ENCODE results near the gene CBFB. TPM values are rescaled to one million over a fixed set of nuclear protein-coding genes. Genes with fewer than 3 reads are reported as not detected.

Gene CBFB
- total and polyA plus RNA-seq, 5 donors = 15.7 to 39.3 (median 26.5) TPM

DNA sequence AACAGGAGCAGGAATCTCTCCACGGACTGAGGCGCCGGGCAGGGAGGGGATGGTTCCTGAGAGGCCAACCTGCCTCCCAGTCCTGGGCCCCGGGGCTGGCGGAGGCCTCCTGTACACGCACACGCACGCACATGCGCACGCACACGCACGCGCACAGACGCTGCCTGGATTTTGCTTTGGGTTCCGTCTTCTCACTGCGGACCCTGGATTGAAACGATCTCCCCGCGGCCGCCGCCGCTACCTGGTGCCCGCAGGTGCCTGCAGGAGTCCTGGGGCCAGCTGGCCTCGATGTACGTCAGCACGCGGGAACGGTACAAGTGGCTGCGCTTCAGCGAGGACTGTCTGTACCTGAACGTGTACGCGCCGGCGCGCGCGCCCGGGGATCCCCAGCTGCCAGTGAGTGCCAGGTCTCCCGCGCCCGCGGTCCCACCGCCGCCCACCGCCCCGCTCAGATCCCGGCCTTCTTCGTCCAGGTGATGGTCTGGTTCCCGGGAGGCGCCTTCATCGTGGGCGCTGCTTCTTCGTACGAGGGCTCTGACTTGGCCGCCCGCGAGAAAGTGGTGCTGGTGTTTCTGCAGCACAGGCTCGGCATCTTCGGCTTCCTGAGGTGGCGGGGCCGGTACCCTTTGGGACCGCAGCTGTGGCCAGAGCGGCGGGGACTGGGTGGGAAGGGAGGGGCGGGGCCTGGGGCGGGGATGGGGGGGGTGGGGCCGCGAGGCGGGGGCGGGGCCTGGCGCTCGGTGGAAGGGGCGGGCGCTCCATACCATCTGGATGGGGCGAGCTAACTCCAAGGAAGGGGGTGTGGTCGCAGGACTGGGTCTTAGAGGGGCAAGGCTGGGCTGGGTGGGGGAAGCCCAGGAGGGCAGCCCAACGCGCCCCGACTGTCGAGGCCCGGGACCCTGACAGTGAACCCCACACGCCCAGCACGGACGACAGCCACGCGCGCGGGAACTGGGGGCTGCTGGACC is 28.3 kb upstream of the CBFB start:
- ATAC-seq (peak; percentile 53 to 69), DNase-seq (peak; percentile 51 to 81 (median 79))
- 5% methylated on average over 89 of the region's 89 CpGs for WGBS
- Histone ChIP-seq H3K4me1 (ENCODE audit: control insufficient read depth, insufficient read depth, low read length) (peaks cover 2% of the 10 kb centered on the region), H3K27ac (ENCODE audit: low read length) (no peak overlapping the region), H3K27me3 (ENCODE audit: control insufficient read depth, insufficient read depth) (no peaks in the 10 kb centered on the region), H3K4me3 (ENCODE audit: low read length) (peak overlapping the region; percentile 51), H3K9me3 (ENCODE audit: control insufficient read depth, low read length) (no peaks in the 10 kb centered on the region)
- intact Hi-C loops (cut with DNase I) = loop anchor here in 1 of 4 donors (10.0 kb wide), 1 partner anchor 414 kb away; the partner anchor contains the start of gene ZDHHC1

- DNase-seq (no peak), ATAC-seq (no peak)
- H3K4me1 ChIP-seq (ENCODE audit: control insufficient read depth, insufficient read depth, low read length) = peaks cover 2% of the 10 kb centered on the region
- intact Hi-C loops (cut with DNase I) = loop anchor here in 1 of 4 donors (10.0 kb wide), 1 partner anchor 413 kb away; the partner anchor contains the start of gene ZDHHC1
- H3K4me3 ChIP-seq (ENCODE audit: low read length) = no peak overlapping the region
- H3K27me3 ChIP-seq (ENCODE audit: control insufficient read depth, insufficient read depth) = no peaks in the 10 kb centered on the region
- H3K27ac ChIP-seq (ENCODE audit: low read length) = no peak overlapping the region
- WGBS = 86% methylated on average over 3 of the region's 3 CpGs
- H3K9me3 ChIP-seq (ENCODE audit: control insufficient read depth, low read length) = no peaks in the 10 kb centered on the region
Measured at GRCh38 chr16:67001726-67002125, 27.2 kb upstream of the CBFB start.

GRCh38 chr16:67006930-67007658 is 21.9 kb upstream of the CBFB start:
- Histone ChIP-seq H3K4me1 (ENCODE audit: control insufficient read depth, insufficient read depth, low read length) (no peaks in the 10 kb centered on the region), H3K9me3 (ENCODE audit: control insufficient read depth, low read length) (no peaks in the 10 kb centered on the region), H3K27me3 (ENCODE audit: control insufficient read depth, insufficient read depth) (no peaks in the 10 kb centered on the region), H3K27ac (ENCODE audit: low read length) (no peak overlapping the region), H3K4me3 (ENCODE audit: low read length) (no peak overlapping the region)
- no peak for ATAC-seq
- DNase-seq = no peak
- intact Hi-C loops (cut with DNase I) = loop anchor here in 1 of 4 donors (10.0 kb wide), 1 partner anchor 408 kb away; the partner anchor contains the start of gene ZDHHC1
- 86% methylated on average over 12 of the region's 12 CpGs for WGBS

GRCh38 chr16:67009158-67009557 is 19.8 kb upstream of the CBFB start:
- no peaks in the 10 kb centered on the region for H3K9me3 ChIP-seq (ENCODE audit: control insufficient read depth, low read length)
- no peak for ATAC-seq
- WGBS = 69% methylated on average over 1 of the region's 1 CpG
- no peak for DNase-seq
- no peaks in the 10 kb centered on the region for H3K4me1 ChIP-seq (ENCODE audit: control insufficient read depth, insufficient read depth, low read length)
- no peak overlapping the region for H3K4me3 ChIP-seq (ENCODE audit: low read length)
- intact Hi-C loops (cut with DNase I) = loop anchor here in 1 of 4 donors (10.0 kb wide), 1 partner anchor 406 kb away; the partner anchor contains the start of gene ZDHHC1
- no peak overlapping the region for H3K27ac ChIP-seq (ENCODE audit: low read length)
- H3K27me3 ChIP-seq (ENCODE audit: control insufficient read depth, insufficient read depth) = no peaks in the 10 kb centered on the region

DNA sequence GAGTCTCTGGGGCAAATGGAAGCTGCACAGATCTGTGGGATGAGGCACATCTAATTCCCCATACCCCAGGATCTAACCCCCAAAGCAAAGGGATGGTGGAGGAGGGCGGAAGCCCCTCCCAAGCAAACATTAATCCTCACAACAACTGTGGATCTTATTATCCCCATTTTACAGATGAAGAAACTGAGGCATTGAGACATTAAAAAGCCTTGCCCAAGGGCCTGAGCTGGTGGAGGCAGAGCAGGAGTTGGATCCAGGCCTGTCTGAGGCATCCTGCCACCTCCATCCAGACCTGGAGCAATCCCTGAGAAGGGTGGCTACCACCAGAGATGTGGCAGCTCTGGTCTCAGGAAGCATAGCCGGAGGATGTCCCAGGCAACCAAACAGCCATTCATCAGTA is 17.7 kb upstream of the CBFB start:
- no peaks in the 10 kb centered on the region for H3K27me3 ChIP-seq (ENCODE audit: control insufficient read depth, insufficient read depth)
- no peak for ATAC-seq
- intact Hi-C loops (cut with DNase I) = no loop called here
- 97% methylated on average over 2 of the region's 2 CpGs for WGBS
- H3K4me1 ChIP-seq (ENCODE audit: control insufficient read depth, insufficient read depth, low read length) = peaks cover 5% of the 10 kb centered on the region
- H3K4me3 ChIP-seq (ENCODE audit: low read length) = no peak overlapping the region
- DNase-seq = no peak
- H3K9me3 ChIP-seq (ENCODE audit: control insufficient read depth, low read length) = no peaks in the 10 kb centered on the region
- H3K27ac ChIP-seq (ENCODE audit: low read length) = no peak overlapping the region

DNA sequence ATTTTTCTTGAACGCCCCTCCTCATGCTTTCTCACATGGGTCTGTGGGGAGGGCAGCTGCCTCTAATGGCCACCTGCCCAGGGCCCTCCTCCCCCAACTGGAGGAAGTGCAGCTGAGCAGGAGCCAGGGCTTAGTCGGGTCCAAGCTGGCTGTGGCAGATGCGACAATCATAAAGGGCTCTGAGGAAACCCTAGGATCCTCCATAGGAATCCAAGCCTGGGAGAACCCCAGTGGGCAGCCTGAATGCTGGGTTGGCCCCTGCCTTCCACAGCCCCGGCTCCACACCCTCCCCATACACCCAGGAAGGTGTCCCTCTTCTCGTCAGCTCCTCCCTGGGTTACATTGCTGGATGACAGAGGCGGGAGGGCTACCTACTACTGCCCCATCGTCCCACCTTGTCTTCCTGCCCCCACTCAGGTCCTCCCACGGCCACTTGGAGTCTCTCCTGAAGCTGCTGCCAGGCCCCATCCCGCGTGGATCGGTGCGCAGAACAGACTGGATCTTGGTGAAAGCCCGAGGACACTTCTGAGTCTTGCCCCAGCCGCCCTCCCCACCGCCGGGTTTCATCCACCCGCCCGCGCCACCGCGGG is 15.6 kb upstream of the CBFB start:
- H3K27ac ChIP-seq (ENCODE audit: low read length) = no peak overlapping the region
- DNase-seq (peak in 2 of 3 donors; percentile 75 to 78), ATAC-seq (peak in 1 of 2 donors; percentile 14)
- H3K4me1 ChIP-seq (ENCODE audit: control insufficient read depth, insufficient read depth, low read length) = peaks cover 5% of the 10 kb centered on the region
- H3K4me3 ChIP-seq (ENCODE audit: low read length) = peak overlapping the region; percentile 36
- H3K9me3 ChIP-seq (ENCODE audit: control insufficient read depth, low read length) = no peaks in the 10 kb centered on the region
- intact Hi-C loops (cut with DNase I) = no loop called here
- 9% methylated on average over 21 of the region's 21 CpGs for WGBS
- no peaks in the 10 kb centered on the region for H3K27me3 ChIP-seq (ENCODE audit: control insufficient read depth, insufficient read depth)

GRCh38 chr16:67013823-67014633 is 14.9 kb upstream of the CBFB start:
- WGBS = under 1% methylated on average over 70 of the region's 70 CpGs
- intact Hi-C loops (cut with DNase I) = no loop called here
- ATAC-seq (peak; percentile 89 to 93), DNase-seq (peak; percentile 84 to 97 (median 96))
- no peaks in the 10 kb centered on the region for H3K9me3 ChIP-seq (ENCODE audit: control insufficient read depth, low read length)
- H3K4me1 ChIP-seq (ENCODE audit: control insufficient read depth, insufficient read depth, low read length) = peaks cover 5% of the 10 kb centered on the region
- peak overlapping the region; percentile 59 for H3K27ac ChIP-seq (ENCODE audit: low read length)
- H3K27me3 ChIP-seq (ENCODE audit: control insufficient read depth, insufficient read depth) = no peaks in the 10 kb centered on the region
- peak overlapping the region; percentile 36 for H3K4me3 ChIP-seq (ENCODE audit: low read length)

GRCh38 chr16:67014634-67015312 is 14.2 kb upstream of the CBFB start:
- ATAC-seq (no peak), DNase-seq (no peak)
- 50% methylated on average over 6 of the region's 6 CpGs for WGBS
- H3K27me3 ChIP-seq (ENCODE audit: control insufficient read depth, insufficient read depth) = no peaks in the 10 kb centered on the region
- peak overlapping the region; percentile 36 for H3K4me3 ChIP-seq (ENCODE audit: low read length)
- intact Hi-C loops (cut with DNase I) = no loop called here
- H3K4me1 ChIP-seq (ENCODE audit: control insufficient read depth, insufficient read depth, low read length) = peaks cover 5% of the 10 kb centered on the region
- H3K9me3 ChIP-seq (ENCODE audit: control insufficient read depth, low read length) = no peaks in the 10 kb centered on the region
- H3K27ac ChIP-seq (ENCODE audit: low read length) = peak overlapping the region; percentile 59

DNA sequence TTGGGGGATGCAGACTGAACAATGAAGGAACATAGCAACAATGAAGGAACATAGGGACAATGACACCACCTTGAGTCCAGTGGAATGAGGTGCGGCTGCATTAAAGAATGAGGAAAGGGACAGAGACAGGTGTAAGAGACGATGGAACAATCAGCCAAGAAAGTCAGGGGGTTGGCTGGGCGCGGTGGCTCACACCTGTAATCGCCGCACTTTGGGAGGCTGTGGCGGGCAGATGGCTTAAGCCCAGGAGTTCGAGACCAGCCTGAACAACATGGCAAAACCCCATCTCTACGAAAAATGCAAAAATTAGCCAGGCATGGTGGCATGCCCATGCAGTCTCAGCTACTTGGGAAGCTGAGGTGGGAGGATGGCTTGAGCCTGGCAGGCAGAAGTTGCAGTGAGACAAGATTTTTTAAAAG is 13.6 kb upstream of the CBFB start:
- Histone ChIP-seq H3K4me1 (ENCODE audit: control insufficient read depth, insufficient read depth, low read length) (peaks cover 5% of the 10 kb centered on the region), H3K27me3 (ENCODE audit: control insufficient read depth, insufficient read depth) (no peaks in the 10 kb centered on the region), H3K4me3 (ENCODE audit: low read length) (no peak overlapping the region), H3K27ac (ENCODE audit: low read length) (no peak overlapping the region), H3K9me3 (ENCODE audit: control insufficient read depth, low read length) (no peaks in the 10 kb centered on the region)
- intact Hi-C loops (cut with DNase I) = no loop called here
- DNase-seq (no peak), ATAC-seq (no peak)
- 96% methylated on average over 9 of the region's 9 CpGs for WGBS

DNA sequence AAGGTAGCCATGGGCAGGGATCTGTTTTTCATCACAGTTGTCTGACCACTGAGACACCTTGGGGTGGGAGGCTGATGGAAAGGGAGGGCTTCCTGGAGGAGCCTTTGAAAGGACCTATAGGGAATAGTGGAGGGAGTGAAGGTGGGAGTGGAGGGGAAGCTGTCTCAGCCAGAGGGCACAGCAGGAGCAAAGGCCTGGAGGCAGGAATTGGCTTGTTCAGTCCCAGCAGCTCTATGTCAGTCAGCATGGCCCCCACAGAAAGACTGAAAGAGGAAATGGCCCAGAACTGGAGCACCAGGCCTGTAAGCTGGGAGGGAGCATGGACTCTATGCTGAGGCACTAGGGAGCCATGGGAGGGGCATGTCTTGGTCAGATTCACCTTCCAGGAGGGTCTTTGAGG is 12.8 kb upstream of the CBFB start:
- H3K9me3 ChIP-seq (ENCODE audit: control insufficient read depth, low read length) = no peaks in the 10 kb centered on the region
- ATAC-seq (no peak), DNase-seq (no peak)
- H3K4me1 ChIP-seq (ENCODE audit: control insufficient read depth, insufficient read depth, low read length) = peaks cover 5% of the 10 kb centered on the region
- intact Hi-C loops (cut with DNase I) = no loop called here
- H3K27ac ChIP-seq (ENCODE audit: low read length) = no peak overlapping the region
- H3K27me3 ChIP-seq (ENCODE audit: control insufficient read depth, insufficient read depth) = no peaks in the 10 kb centered on the region
- H3K4me3 ChIP-seq (ENCODE audit: low read length) = no peak overlapping the region
